Measurements from ENCODE around the gene SLC38A7.
"Not testable (repeated sequence)": the region's sequence is repeated elsewhere in the genome, so short reads cannot be mapped to it uniquely, and the experiment has no call there.

The SLC38A7 gene

GRCh38 chr16:58684354-58685083, at the start of gene SLC38A7:
SLC38A7 (minus strand) TSS chr16:58684770; CDS start chr16:58680126, 4,644 bp downstream.
- peak; percentile 78 to 82 for DNase-seq

DNA sequence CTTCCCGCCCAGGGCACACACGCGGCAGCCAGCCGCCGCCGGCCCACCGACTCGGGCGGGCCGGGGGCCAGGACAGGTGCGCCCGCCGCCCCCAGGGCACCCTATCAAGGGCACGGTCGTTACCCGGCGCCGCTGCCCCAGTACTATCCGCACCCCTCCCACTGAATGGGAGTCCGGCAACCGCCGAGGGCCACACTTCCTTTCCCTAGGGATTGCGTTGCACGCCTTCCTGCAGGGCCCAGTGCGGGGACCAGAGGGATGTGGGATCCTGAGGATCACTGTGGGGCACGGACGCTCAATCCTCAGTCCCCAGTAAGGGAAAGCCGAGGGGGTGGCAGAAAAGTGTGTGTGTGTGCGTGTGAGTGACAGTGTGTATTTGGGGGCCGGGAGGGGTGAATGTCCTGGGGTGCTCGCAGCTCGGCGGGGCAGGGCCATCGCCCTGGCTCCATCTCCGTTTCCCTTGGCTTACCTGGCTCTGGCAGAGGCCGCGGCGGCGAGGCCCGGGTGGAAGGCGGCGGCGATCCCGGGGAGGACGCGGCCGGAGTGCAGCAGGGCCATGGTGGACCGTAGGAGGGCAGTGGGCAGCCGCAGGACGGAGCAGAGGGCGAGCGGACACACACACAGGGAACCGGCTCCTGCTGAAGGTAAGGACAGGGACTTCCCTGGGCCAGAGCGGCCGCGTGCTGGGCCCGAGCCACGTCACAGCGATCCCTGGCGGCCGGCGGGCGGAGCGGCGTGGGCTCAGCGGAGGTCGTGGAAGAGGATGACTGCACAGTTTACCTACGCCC, 49.3 kb upstream of the SLC38A7 start, which contains the start of gene GOT2:
Gene GOT2, minus strand, starts transcription at position 646 of the 788 bp plus-strand sequence. Its CDS starts 88 bp downstream, at position 558.
- peak; percentile 82 to 85 for DNase-seq

DNA sequence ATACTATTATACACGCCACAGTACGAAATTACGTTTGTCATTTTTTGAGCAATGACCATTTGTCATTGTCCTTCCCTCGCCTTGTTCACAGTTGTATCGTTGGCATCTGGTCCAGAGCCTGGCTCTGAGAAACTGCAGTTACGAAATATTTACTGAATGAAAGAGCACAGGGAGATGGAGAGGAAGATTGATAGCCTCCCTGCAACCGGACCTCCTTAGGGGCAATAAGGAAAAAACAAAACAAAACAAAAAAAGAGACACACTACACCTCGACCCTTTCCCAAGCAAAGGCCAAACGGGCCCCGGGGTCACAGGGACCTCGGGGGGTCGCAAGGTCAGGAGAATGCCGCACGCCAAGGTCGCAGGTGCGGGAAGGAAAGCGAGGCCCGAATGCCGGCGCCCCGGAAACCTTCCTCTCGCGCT, 48.7 kb upstream of the SLC38A7 start:
- DNase-seq: no peak

DNA sequence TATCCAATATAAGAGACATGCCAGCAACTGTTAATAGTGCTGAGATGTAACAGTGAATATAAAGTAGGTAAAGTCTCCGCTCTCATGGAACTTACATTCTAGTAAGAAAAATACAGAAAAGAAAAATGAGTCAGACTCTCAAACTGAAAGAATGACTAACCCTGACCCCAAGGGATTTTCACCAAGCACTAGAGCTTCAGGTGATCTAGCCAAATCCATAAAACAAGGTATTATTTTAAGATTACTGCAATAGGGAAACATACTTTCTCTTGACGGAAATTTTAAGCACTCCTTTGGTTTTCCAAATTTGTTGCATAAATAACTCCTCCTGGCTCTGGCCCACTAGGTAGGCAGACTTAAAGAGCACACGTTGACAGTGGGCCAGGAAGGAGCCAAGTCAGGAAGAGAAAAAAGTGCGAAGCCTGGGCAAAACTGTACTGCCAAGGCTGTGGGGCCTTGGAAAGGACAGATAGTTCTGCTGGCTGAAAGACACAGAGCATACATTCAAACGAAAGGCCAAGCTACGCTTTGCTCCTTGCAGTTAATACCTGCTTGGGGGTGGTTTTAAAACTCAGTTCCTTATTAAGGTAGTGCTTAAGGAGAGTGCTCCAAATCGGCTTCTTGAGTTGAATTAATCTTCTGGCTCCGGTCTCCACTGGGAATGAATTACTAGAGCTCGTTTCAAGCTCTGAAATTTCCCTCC, 48.1 kb upstream of the SLC38A7 start:
- DNase-seq: no peak

GRCh38 chr16:58730724-58731370, 46.3 kb upstream of the SLC38A7 start:
- no peak for DNase-seq

DNA sequence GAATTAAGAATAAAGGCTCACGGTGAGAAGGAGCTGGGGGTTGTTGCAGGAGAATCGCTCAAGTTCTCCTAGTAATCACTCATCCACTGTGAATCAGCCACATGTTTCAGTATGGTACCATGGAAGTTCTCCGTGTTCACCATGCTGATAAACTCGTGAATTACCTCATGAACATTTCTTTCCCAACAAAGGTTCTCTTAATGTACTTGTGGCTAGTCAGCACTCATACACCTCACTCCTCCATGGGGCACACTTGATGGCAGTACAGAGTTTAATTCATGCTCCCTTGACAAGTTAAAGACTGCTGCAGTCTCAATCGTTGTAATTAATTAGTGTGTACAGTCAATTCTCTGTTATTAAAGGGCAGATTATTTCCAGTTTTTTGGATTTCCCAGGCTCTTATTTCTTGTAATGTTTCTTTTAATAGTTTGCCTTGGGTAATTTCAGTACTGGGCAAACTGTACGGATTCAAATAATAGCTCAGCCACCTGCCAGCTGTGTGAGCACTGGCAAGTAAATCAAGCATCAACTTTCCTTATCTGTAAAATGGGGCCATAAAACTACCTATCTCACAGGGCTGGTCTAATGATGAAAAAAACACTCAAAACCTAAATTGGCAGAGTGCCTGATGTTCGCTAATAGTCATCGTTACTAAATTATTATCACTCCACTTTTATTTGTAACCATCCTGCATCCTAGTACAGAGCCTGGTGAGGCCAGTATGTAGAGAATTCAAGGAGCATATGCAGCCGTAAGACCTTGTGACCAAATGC, 43.4 kb upstream of the SLC38A7 start:
- DNase-seq: no peak

DNA sequence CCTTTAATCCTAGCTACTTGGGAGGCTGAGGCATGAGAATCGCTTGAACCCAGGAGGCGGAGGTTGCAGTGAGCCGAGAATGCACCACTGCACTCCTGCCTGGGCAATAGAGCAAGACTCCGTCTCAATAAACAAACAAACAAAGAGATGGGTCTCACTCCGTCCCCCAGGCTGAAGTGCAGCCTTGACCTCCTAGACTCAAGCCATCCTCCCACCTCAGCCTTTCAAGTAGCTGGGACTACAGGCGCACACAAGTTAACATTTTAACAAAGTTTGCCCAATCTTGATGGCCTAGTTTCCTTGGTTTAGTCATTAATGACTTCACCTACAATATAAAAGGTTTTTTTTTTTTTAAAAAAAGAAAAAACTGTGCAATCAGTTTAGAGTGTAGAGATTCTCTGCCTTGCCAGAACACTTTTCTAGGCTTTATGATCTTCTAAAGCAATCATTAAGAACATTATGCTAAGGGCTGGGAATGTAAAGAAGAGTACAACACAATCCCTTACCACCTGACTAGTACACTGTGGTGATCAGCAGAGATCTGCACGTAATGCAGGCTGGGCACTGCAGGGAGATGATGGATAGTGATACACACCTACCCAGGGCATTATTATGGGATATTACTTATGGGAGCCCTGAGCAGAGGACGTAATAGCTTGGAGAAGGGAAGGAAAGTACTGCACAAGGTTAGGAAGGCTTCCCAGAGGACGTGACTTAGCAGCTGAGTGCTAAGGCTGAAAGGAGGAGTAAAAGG, 42.6 kb upstream of the SLC38A7 start:
- DNase-seq: no peak

- no peak for DNase-seq
Measured at GRCh38 chr16:58723109-58723508, 38.5 kb upstream of the SLC38A7 start.

DNA sequence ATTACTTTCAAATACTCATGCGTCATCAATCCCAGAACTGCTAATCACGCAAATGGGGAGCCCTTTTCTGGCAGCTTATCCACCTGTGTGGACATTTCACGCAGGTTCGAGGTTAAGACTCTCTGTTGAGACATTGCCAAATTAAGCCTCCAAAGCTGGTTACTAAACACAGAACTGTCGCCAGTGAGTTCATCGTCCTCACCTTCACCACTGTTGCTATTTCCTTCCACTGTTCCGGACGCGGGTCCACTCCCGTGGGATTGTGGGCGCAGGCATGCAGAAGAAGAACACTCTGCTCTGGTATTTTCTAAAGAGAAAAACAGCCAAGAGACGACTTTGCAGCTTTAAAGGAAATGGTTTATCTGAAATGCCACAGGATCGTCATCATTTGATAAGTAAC, 33.4 kb upstream of the SLC38A7 start:
- DNase-seq: no peak

DNA sequence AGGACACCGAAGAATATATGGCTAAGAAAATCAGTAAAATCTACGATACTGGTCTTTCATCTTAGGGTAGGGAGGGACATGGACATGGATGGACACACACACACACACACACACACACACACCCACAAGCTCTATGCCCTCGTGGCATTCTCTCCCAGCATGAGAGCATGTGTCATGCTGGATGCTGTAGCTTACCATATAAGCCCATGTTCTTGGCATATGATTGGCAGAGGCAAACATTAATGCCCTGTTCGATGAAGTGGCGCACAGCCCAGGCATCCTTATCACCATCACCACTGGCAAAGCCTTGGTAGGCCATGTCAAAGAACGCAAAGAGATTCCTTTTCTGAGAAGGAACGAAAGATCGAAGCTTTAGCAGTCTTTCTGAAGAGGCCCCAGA, 31.9 kb upstream of the SLC38A7 start:
- no peak for DNase-seq

DNA sequence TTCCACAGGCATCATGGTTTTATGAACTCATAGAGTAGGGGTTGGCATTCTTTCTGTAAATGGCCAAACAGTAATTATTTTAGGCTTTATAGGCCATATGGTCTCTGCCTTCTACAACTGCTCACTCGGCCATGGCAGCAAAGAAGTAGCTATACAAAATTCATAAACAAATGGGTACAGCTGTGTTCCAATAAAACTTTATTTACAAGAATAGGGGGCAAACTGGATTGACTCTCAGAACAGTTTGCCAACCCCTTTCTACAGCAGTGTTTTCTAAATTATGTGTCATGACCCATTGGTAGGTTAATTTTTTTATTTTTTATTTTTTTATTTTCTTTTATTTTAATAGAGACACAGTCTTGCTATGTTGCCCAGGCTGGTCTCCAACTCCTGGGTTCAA, 29.2 kb upstream of the SLC38A7 start:
- no peak for DNase-seq

DNA sequence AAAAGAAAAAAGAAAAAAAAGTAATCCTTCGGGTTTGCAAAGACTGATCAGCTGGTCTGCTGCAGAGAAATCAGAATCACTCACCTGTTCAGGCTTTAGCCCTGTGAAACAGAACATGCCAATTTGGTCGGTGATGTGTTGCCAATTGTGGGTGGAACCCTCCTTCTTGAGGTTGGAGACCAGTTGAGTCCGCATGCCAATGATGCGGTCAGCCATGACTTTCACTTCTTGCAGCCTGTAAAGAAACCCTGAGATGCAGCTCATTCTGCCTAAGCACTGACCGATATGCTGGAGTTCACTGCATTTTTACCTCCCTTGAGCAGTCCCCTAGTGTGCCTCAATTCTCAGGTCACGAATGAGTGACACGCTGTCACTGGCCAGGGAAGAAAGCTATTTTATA, 24.8 kb upstream of the SLC38A7 start:
- DNase-seq: no peak

GRCh38 chr16:58699151-58699550, 14.6 kb upstream of the SLC38A7 start:
- no peak for DNase-seq

- no peak for DNase-seq
Measured at GRCh38 chr16:58695368-58695767, 10.8 kb upstream of the SLC38A7 start.

DNA sequence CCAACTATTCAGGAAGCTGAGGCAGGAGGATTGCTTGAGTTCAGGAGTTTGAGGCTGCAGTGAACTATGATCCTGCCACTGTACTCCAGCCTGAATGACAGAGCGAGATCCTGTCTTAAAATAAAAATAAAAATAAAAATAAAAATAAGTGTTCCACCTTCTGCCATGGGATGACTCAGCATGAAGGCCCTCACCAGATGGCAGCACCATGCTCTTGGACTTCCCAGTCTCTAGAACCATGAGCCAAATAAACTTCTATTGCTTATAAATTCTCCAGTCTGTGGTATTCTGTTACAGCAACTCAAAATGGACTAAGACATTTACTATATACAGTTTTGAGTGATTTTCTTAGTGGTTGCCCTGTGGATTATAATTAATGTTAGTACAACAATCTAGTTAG, 7.9 kb upstream of the SLC38A7 start:
- DNase-seq: no peak

DNA sequence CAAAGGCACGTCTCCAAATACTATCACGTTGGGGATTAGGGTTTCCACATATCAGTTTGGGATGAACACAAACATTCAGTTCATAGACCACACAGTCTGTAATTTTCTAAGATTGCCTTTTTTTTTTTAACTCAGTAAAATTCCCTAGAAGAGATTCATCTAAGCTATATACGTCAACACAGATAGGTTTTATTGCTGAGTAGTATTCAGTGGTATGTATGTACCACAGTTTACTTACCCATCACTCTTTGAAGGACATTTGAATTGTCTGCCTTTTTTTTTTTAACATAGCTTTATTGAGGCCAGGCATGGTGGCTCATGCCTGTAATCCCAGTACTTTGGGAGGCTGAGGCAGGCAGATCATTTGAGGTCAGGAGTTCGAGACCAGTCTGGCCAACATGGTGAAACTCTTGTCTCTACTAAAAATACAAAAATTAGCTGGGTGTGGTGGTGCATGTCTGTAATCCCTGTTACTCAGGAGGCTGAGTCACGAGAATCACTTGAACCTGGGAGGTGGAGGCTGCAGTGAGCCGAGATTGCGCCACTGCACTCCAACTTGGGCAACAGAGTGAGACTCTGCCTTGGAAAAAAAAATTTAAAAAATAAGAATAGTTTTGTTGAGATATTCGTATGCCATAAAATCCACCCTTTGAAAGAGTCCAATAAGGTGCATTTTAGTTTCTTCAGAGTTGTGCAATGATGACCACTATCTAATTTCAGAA, 2.6 kb upstream of the SLC38A7 start:
- DNase-seq: not testable (repeated sequence)

- DNase-seq: no peak
Measured at GRCh38 chr16:58685084-58685449, 497 bp upstream of the SLC38A7 start.

GRCh38 chr16:58684001-58684353, 593 bp downstream of the SLC38A7 start:
- no peak for DNase-seq

GRCh38 chr16:58679763-58680162, 4.8 kb downstream of the SLC38A7 start:
- no peak for DNase-seq

GRCh38 chr16:58678716-58679115, 5.9 kb downstream of the SLC38A7 start:
- no peak for DNase-seq

- no peak for DNase-seq
Measured at GRCh38 chr16:58678269-58678668, 6.3 kb downstream of the SLC38A7 start.
